Measurements from ENCODE around the gene FAM156A.
"Not testable (repeated sequence)": the region's sequence is repeated elsewhere in the genome, so short reads cannot be mapped to it uniquely, and the experiment has no call there.

DNA sequence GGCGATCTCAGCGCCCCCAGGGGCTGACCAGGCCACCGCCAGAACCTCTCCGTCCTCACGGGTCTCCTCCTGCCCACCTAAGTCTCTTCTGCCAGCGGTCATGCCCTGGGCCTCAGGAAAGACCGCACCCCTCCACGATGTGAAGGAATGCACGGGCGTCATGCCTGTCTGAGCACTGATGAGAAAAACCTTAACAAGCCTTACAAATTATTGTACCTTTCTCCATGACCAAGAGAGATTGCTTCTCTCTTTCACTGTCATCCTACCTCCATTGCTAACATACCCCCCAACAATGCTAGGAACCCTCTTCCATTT is 22.9 kb downstream of the FAM156A start:
- TF ChIP-seq, protein P1, sequence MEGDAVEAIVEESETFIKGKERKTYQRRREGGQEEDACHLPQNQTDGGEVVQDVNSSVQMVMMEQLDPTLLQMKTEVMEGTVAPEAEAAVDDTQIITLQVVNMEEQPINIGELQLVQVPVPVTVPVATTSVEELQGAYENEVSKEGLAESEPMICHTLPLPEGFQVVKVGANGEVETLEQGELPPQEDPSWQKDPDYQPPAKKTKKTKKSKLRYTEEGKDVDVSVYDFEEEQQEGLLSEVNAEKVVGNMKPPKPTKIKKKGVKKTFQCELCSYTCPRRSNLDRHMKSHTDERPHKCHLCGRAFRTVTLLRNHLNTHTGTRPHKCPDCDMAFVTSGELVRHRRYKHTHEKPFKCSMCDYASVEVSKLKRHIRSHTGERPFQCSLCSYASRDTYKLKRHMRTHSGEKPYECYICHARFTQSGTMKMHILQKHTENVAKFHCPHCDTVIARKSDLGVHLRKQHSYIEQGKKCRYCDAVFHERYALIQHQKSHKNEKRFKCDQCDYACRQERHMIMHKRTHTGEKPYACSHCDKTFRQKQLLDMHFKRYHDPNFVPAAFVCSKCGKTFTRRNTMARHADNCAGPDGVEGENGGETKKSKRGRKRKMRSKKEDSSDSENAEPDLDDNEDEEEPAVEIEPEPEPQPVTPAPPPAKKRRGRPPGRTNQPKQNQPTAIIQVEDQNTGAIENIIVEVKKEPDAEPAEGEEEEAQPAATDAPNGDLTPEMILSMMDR (IDR thresholded peaks at IDR 0.05), result not testable (repeated sequence)
- TF ChIP-seq, protein P2, sequence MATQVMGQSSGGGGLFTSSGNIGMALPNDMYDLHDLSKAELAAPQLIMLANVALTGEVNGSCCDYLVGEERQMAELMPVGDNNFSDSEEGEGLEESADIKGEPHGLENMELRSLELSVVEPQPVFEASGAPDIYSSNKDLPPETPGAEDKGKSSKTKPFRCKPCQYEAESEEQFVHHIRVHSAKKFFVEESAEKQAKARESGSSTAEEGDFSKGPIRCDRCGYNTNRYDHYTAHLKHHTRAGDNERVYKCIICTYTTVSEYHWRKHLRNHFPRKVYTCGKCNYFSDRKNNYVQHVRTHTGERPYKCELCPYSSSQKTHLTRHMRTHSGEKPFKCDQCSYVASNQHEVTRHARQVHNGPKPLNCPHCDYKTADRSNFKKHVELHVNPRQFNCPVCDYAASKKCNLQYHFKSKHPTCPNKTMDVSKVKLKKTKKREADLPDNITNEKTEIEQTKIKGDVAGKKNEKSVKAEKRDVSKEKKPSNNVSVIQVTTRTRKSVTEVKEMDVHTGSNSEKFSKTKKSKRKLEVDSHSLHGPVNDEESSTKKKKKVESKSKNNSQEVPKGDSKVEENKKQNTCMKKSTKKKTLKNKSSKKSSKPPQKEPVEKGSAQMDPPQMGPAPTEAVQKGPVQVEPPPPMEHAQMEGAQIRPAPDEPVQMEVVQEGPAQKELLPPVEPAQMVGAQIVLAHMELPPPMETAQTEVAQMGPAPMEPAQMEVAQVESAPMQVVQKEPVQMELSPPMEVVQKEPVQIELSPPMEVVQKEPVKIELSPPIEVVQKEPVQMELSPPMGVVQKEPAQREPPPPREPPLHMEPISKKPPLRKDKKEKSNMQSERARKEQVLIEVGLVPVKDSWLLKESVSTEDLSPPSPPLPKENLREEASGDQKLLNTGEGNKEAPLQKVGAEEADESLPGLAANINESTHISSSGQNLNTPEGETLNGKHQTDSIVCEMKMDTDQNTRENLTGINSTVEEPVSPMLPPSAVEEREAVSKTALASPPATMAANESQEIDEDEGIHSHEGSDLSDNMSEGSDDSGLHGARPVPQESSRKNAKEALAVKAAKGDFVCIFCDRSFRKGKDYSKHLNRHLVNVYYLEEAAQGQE (IDR thresholded peaks at IDR 0.05; ENCODE audit: low read depth, low read length), result not testable (repeated sequence)
- TF ChIP-seq EZH2phosphoT487 (IDR thresholded peaks at IDR 0.05; ENCODE audit: borderline replicate concordance, low read depth); GATA2 (CRISPR knock-in tag; IDR thresholded peaks at IDR 0.05); ZBTB33 (IDR thresholded peaks at IDR 0.05; ENCODE audit: borderline replicate concordance, low read depth); RCOR1 (IDR thresholded peaks at IDR 0.05; ENCODE audit: low read length); RAD21 (IDR thresholded peaks at IDR 0.05; ENCODE audit: low read length): not testable (repeated sequence)

All from SK-N-SH (cell line).